K562 (cell line): ENCODE measurements around the gene DYNLT4. TPM values are rescaled to one million over a fixed set of nuclear protein-coding genes. Genes with fewer than 3 reads are reported as not detected.
A peak's percentile ranks its signal among the peaks of the same experiment; 100 is the strongest.

Source experiments
- ARHGAP35 ChIP-seq: fragments of 450-650 bp; IDR thresholded peaks from 2 replicates; pipeline ENCODE4 v1.6.1; 2018; ENCODE audit not compliant: partially characterized antibody
- CBX3 ChIP-seq, 2 experiments: IDR thresholded peaks; 1 replicate in 1 of 2; 2 replicates in 1 of 2; pipeline ENCODE4 v1.6.1; 2012; ENCODE audit warnings: inconsistent platforms in 2 of 2, low read length in 2 of 2, borderline replicate concordance in 1 of 2, control low read depth in 1 of 2
- EHMT2 ChIP-seq: fragments of 450-650 bp; IDR thresholded peaks from 2 replicates; pipeline ENCODE4 v1.6.1; 2018; ENCODE audit warnings: antibody characterized with exemption
- FOXP1 ChIP-seq: sonication (generic); formaldehyde crosslinking; IDR thresholded peaks from 2 replicates; pipeline ENCODE4 v1.8.0; 2022; ENCODE audit warnings: mild to moderate bottlenecking, missing genetic modification reagents
- KLF16 ChIP-seq: IDR thresholded peaks from 2 replicates; pipeline ENCODE4 v1.6.1; 2016; ENCODE audit warnings: antibody characterized with exemption
- MYC ChIP-seq, 2 experiments: fragments of 250-450 bp in 1 of 2; sonication (Bioruptor Pico) in 1 of 2; IDR thresholded peaks; 2 replicates each; pipeline versions ENCODE4 v1.5.1 to v1.6.1; 2012 to 2021; ENCODE audit warnings: low read depth in 2 of 2, borderline replicate concordance in 1 of 2, improper control_type of control experiment in 1 of 2, low read length in 1 of 2, mild to moderate bottlenecking in 1 of 2, moderate library complexity in 1 of 2
- RB1 ChIP-seq: fragments of 450-650 bp; IDR thresholded peaks from 2 replicates; pipeline ENCODE4 v1.6.1; 2017; ENCODE audit warnings: low read depth, mild to moderate bottlenecking
- RBBP5 ChIP-seq: fragments of 200-600 bp; sonication (generic); IDR thresholded peaks from 2 replicates; pipeline ENCODE4 v1.6.1; 2012; ENCODE audit warnings: borderline replicate concordance, mild to moderate bottlenecking, low read length, control low read depth, inconsistent platforms; ENCODE audit not compliant: insufficient read depth, poor library complexity, severe bottlenecking
- SMARCA5 ChIP-seq: fragments of 450-650 bp; IDR thresholded peaks from 2 replicates; pipeline ENCODE4 v1.6.1; 2016
- SP2 ChIP-seq: IDR thresholded peaks from 2 replicates; pipeline ENCODE4 v1.6.1; 2011; ENCODE audit warnings: mild to moderate bottlenecking, low read depth, low read length, moderate library complexity; ENCODE audit not compliant: poor library complexity, severe bottlenecking; ENCODE audit errors: extremely low read depth
- SRSF1 ChIP-seq: fragments of 200-400 bp; formaldehyde crosslinking; IDR thresholded peaks from 2 replicates; pipeline ENCODE4 v1.6.1; 2017; ENCODE audit warnings: mild to moderate bottlenecking, low read depth, low read length, moderate library complexity
- TCF7L2 ChIP-seq: fragments of 150-350 bp; IDR thresholded peaks from 2 replicates; pipeline ENCODE4 v1.6.1; 2016; ENCODE audit warnings: low read depth, mild to moderate bottlenecking, low read length, moderate library complexity
- polyA plus RNA-seq, 8 experiments: library from polyadenylated mRNA; depleted of rRNA in 4 of 8; stranded (reverse) in 5 of 8; unstranded in 3 of 8; fragments of >200 nt; fragmentation: Nextera tagmentation in 2 of 8; fragmentation: Illumina TruSeq in 1 of 8; extraction: Ambion mirVana in 2 of 8; extraction: Trizol in 1 of 8; gene quantifications; 2 replicates each; pipeline versions ENCODE4 v1.2.1 to v1.2.3, GENCODE V29; 2011 to 2014; ENCODE audit warnings: inconsistent platforms in 1 of 8, missing spikeins in 1 of 8
- total RNA-seq, 7 experiments: library from RNA; depleted of rRNA in 6 of 7; stranded (reverse); fragments of >200 nt in 6 of 7; fragmentation: Illumina TruSeq in 2 of 7; extraction: Trizol in 2 of 7; gene quantifications; 2 replicates each; pipeline versions ENCODE4 v1.2.1 to v1.2.3, GENCODE V29; 2011 to 2021; ENCODE audit warnings: low replicate concordance in 1 of 7
- TF ChIP-seq, protein P1 (sequence below), 2 experiments: fragments of 450-650 bp; formaldehyde crosslinking in 1 of 2; IDR thresholded peaks; 2 replicates each; pipeline versions ENCODE4 v1.4.0 to v1.6.1; 2014 to 2020; ENCODE audit warnings: mild to moderate bottlenecking in 2 of 2, borderline replicate concordance in 1 of 2, low read depth in 1 of 2
- TF ChIP-seq, protein P2 (sequence below), 2 experiments: fragments of 450-650 bp in 1 of 2; sonication (generic) in 1 of 2; formaldehyde crosslinking in 1 of 2; IDR thresholded peaks in 1 of 2; conservative IDR thresholded peaks in 1 of 2; 2 replicates each; pipeline versions ENCODE4 v1.6.1 to v1.8.1; 2016 to 2023; ENCODE audit warnings: mild to moderate bottlenecking in 2 of 2, moderate library complexity in 2 of 2, inconsistent platforms in 1 of 2, missing genetic modification reagents in 1 of 2
- TF ChIP-seq, protein P3 (sequence below), 3 experiments: IDR thresholded peaks in 2 of 3; conservative IDR thresholded peaks in 1 of 3; 2 replicates each; pipeline ENCODE4 v1.5.1; 2011 to 2012; ENCODE audit warnings: low read length in 3 of 3, mild to moderate bottlenecking in 3 of 3, control low read depth in 2 of 3, improper control_type of control experiment in 1 of 3, inconsistent platforms in 1 of 3, low read depth in 1 of 3, mixed read lengths in 1 of 3, moderate library complexity in 1 of 3; ENCODE audit not compliant: insufficient read depth in 2 of 3

Gene DYNLT4
- total and polyA plus RNA-seq, 9 of the 15 experiments (the other 6 are each of a cell fraction or from before 2014, with no cell fraction given) = 0.29 to 0.73 TPM; not detected in 7

DNA sequence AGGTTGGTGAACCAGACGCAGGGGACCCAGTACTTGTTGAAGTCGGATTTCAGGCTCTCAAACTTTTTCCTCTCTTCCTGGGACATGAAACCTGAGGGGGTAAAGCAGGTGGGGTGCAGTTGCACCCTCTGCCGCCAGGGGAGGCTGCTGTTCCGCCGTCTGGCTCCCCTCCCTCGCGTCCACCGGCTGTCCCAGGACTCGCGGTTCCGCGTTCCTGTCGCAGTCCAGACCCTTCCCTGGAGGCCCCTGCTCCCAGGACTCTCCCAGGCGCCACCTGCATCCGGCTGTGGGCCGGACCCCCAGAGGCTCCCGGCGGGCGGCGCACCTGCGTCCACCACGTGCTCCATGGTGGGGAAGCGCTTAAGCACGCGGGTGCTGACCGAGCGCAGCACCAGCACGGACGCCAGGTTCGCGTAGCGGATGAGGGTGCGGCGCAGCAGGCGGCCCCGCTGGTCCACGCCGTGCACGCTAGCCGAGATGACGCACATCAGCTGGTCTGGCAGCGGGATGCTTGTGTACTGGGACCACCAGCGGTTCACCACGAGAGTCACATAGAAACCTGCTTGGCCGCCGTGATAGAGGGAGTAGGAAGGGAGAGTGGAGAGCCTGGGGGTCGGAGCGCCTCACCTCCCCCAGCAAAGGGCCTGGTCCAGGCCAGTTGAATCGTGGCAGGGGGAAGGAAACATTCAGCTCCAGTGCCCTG lies 20.9 kb downstream of the DYNLT4 start (continued):
- TF ChIP-seq, protein P1, sequence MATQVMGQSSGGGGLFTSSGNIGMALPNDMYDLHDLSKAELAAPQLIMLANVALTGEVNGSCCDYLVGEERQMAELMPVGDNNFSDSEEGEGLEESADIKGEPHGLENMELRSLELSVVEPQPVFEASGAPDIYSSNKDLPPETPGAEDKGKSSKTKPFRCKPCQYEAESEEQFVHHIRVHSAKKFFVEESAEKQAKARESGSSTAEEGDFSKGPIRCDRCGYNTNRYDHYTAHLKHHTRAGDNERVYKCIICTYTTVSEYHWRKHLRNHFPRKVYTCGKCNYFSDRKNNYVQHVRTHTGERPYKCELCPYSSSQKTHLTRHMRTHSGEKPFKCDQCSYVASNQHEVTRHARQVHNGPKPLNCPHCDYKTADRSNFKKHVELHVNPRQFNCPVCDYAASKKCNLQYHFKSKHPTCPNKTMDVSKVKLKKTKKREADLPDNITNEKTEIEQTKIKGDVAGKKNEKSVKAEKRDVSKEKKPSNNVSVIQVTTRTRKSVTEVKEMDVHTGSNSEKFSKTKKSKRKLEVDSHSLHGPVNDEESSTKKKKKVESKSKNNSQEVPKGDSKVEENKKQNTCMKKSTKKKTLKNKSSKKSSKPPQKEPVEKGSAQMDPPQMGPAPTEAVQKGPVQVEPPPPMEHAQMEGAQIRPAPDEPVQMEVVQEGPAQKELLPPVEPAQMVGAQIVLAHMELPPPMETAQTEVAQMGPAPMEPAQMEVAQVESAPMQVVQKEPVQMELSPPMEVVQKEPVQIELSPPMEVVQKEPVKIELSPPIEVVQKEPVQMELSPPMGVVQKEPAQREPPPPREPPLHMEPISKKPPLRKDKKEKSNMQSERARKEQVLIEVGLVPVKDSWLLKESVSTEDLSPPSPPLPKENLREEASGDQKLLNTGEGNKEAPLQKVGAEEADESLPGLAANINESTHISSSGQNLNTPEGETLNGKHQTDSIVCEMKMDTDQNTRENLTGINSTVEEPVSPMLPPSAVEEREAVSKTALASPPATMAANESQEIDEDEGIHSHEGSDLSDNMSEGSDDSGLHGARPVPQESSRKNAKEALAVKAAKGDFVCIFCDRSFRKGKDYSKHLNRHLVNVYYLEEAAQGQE (IDR thresholded peaks at IDR 0.05; ENCODE audit: borderline replicate concordance) = peak; percentile 69; the same call in 1 of the 2 replicates
- TF ChIP-seq, protein P1 (CRISPR knock-in tag; IDR thresholded peaks at IDR 0.05; ENCODE audit: low read depth) = no peak
- TF ChIP-seq ARHGAP35 (no peak), RBBP5 (peak; percentile 16), CBX3 (IDR thresholded peaks at IDR 0.05; ENCODE audit: borderline replicate concordance in 1 of 2, low read length in 2 of 2) (peak in 1 of 2 experiments; percentile 24; a peak in 1 of 3 replicates), MYC (IDR thresholded peaks at IDR 0.05; ENCODE audit: low read depth, low read length) (peak; percentile 70; the same call in 1 of the 2 replicates), MYC (CRISPR knock-in tag; IDR thresholded peaks at IDR 0.05; ENCODE audit: borderline replicate concordance, low read depth) (no peak), EHMT2 (no peak), RB1 (peak; percentile 84), SP2 (no peak), KLF16 (peak; percentile 65; the same call in 1 of the 2 replicates), FOXP1 (CRISPR knock-in tag) (no peak), TCF7L2 (no peak), SRSF1 (0 out of 2 replicates have a peak, but pooled peaks have one; percentile 85), SMARCA5 (no peak)
- TF ChIP-seq, protein P2, sequence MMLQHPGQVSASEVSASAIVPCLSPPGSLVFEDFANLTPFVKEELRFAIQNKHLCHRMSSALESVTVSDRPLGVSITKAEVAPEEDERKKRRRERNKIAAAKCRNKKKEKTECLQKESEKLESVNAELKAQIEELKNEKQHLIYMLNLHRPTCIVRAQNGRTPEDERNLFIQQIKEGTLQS (IDR thresholded peaks at IDR 0.05) = peak; percentile 49; the same call in 1 of the 2 replicates
- TF ChIP-seq, protein P2 (CRISPR knock-in tag; conservative IDR thresholded peaks at IDR 0.05) = no peak
- TF ChIP-seq, protein P3, sequence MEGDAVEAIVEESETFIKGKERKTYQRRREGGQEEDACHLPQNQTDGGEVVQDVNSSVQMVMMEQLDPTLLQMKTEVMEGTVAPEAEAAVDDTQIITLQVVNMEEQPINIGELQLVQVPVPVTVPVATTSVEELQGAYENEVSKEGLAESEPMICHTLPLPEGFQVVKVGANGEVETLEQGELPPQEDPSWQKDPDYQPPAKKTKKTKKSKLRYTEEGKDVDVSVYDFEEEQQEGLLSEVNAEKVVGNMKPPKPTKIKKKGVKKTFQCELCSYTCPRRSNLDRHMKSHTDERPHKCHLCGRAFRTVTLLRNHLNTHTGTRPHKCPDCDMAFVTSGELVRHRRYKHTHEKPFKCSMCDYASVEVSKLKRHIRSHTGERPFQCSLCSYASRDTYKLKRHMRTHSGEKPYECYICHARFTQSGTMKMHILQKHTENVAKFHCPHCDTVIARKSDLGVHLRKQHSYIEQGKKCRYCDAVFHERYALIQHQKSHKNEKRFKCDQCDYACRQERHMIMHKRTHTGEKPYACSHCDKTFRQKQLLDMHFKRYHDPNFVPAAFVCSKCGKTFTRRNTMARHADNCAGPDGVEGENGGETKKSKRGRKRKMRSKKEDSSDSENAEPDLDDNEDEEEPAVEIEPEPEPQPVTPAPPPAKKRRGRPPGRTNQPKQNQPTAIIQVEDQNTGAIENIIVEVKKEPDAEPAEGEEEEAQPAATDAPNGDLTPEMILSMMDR (IDR thresholded peaks at IDR 0.05 in 2 of 3, conservative IDR thresholded peaks at IDR 0.05 in 1 of 3; ENCODE audit: insufficient read depth in 2 of 3, low read depth in 1 of 3, low read length in 3 of 3) = peak; percentile 95 to 99 (median 96)
